Measurements from ENCODE around the gene FEN1. TPM values are rescaled to one million over a fixed set of nuclear protein-coding genes. Genes with fewer than 3 reads are reported as not detected.

The FEN1 gene
- polyA plus RNA-seq, 2 of the 4 experiments (the other 2 are of a cell fraction) = 38.4 to 105 TPM

DNA sequence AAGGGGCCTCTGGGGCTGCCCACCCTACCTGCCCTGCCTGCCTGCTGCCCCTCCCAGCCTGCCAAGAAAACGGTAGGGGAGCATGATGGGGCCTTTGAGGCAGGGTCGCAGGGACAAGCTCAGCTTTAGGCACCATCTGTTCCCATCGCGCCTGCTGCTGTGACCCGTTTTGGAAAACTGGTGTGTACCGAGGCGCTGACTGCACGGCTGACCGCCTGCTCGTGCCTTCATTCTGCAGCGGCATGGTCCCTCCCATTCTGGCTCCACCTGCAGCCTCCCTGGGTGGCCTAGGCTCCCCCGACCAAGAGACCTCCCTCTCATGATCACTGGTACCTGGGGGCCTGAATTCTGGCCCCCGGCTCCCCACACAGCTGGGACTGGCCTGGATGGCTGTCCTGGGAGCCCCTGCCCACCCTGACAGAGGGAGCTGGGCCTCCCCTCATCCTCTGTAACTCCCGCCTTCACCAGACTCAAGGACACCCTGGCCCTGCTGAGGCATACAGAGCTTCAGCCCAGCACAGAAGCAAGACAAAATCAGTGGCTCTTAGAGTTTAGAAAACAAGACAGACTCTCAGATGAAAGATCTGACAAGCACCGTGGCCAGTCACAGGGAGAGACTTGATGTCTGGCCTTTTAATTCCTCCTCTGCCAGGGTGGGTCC, 46.8 kb upstream of the FEN1 start:
- POLR2A ChIA-PET = no interaction called here

GRCh38 chr11:61746442-61747191, 46.1 kb upstream of the FEN1 start:
- TF ChIP-seq E2F6 (IDR thresholded peaks at IDR 0.05; ENCODE audit: borderline replicate concordance, low read depth) (no peak), ZSCAN20 (CRISPR knock-in tag; IDR thresholded peaks at IDR 0.05) (no peak), POLR2A (IDR thresholded peaks at IDR 0.05; ENCODE audit: low read length) (no peak), NPAS2 (CRISPR knock-in tag; IDR thresholded peaks at IDR 0.05; ENCODE audit: borderline replicate concordance) (no peak), TFCP2L1 (CRISPR knock-in tag; IDR thresholded peaks at IDR 0.05) (no peak), HES2 (IDR thresholded peaks at IDR 0.05) (no peak), ZNF302 (CRISPR knock-in tag; IDR thresholded peaks at IDR 0.05) (no peak), HDAC2 (IDR thresholded peaks at IDR 0.05) (no peak), HOXB13 (CRISPR knock-in tag; IDR thresholded peaks at IDR 0.05; ENCODE audit: low read depth) (no peak), KDM1A (IDR thresholded peaks at IDR 0.05; ENCODE audit: low read depth) (no peak), ZFP36 (IDR thresholded peaks at IDR 0.05; ENCODE audit: borderline replicate concordance, partially characterized antibody) (no peak), FOXS1 (CRISPR knock-in tag; IDR thresholded peaks at IDR 0.05) (no peak), TP53 (CRISPR knock-in tag; IDR thresholded peaks at IDR 0.05) (no peak), CEBPB (IDR thresholded peaks at IDR 0.05) (no peak), CHD2 (IDR thresholded peaks at IDR 0.05; ENCODE audit: low read length, partially characterized antibody) (no peak), GATA3 (IDR thresholded peaks at IDR 0.05; ENCODE audit: borderline replicate concordance) (no peak), BHLHE40 (IDR thresholded peaks at IDR 0.05; ENCODE audit: low read depth, low read length) (no peak)
- TF ChIP-seq, protein P1, sequence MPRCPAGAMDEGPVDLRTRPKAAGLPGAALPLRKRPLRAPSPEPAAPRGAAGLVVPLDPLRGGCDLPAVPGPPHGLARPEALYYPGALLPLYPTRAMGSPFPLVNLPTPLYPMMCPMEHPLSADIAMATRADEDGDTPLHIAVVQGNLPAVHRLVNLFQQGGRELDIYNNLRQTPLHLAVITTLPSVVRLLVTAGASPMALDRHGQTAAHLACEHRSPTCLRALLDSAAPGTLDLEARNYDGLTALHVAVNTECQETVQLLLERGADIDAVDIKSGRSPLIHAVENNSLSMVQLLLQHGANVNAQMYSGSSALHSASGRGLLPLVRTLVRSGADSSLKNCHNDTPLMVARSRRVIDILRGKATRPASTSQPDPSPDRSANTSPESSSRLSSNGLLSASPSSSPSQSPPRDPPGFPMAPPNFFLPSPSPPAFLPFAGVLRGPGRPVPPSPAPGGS (IDR thresholded peaks at IDR 0.05) = no peak
- no peak for DNase-seq (ENCODE audit: low read depth in 1 of 2, low spot score in 1 of 2)
- H3K27ac ChIP-seq = 0 out of 6 replicates have a peak overlapping the region, but pooled peaks of 1 of the 2 experiments have one; percentile 70
- CTCF ChIA-PET = interaction anchor here (0.8 to 11.1 kb wide), 27 partner anchors 10 to 362 kb away, joined by 3 to 156 read pairs (median 7); partner anchors contain the start of genes FEN1 and TMEM258
- no peak for ATAC-seq
- no peak overlapping the region for H3K4me2 ChIP-seq
- no peak overlapping the region for H3K4me3 ChIP-seq
- WGBS (ENCODE audit: missing lambda C conversion rate) = 69% methylated on average over 15 of the region's 19 CpGs
- H3K4me1 ChIP-seq = peaks cover 11% of the 10 kb centered on the region
- POLR2A ChIA-PET = no interaction called here
- no peaks in the 10 kb centered on the region for H3K9me3 ChIP-seq
- no peak for FAIRE-seq

More for the DNA sequence above, 46.8 kb upstream of the FEN1 start:
- TF ChIP-seq SMC3 (IDR thresholded peaks at IDR 0.05) (no peak), TFCP2L1 (CRISPR knock-in tag; IDR thresholded peaks at IDR 0.05) (no peak), NR3C1 (IDR thresholded peaks at IDR 0.05) (no peak), FOSB (CRISPR knock-in tag; IDR thresholded peaks at IDR 0.05) (no peak), CBX8 (IDR thresholded peaks at IDR 0.05) (no peak), MAZ (IDR thresholded peaks at IDR 0.05; ENCODE audit: borderline replicate concordance, low read depth, low read length) (no peak), NFE2L2 (conservative IDR thresholded peaks at IDR 0.05; ENCODE audit: low read length) (no peak), HOXA7 (CRISPR knock-in tag; IDR thresholded peaks at IDR 0.05) (no peak), ZC3H11A (IDR thresholded peaks at IDR 0.05) (no peak), HEYL (CRISPR knock-in tag; IDR thresholded peaks at IDR 0.05) (no peak), MAFK (IDR thresholded peaks at IDR 0.05; ENCODE audit: partially characterized antibody) (no peak), ZFP36 (IDR thresholded peaks at IDR 0.05; ENCODE audit: borderline replicate concordance, partially characterized antibody) (no peak), EHF (CRISPR knock-in tag; IDR thresholded peaks at IDR 0.05) (no peak), EHMT2 (IDR thresholded peaks at IDR 0.05; ENCODE audit: low read depth) (no peak), MAX (IDR thresholded peaks at IDR 0.05) (no peak), SREBF2 (IDR thresholded peaks at IDR 0.05) (no peak), CHD4 (IDR thresholded peaks at IDR 0.05; ENCODE audit: borderline replicate concordance) (no peak), USF2 (IDR thresholded peaks at IDR 0.05) (no peak), RAD21 (conservative IDR thresholded peaks at IDR 0.05 in 1 of 2, IDR thresholded peaks at IDR 0.05 in 1 of 2) (no peak)
- TF ChIP-seq, protein P2, sequence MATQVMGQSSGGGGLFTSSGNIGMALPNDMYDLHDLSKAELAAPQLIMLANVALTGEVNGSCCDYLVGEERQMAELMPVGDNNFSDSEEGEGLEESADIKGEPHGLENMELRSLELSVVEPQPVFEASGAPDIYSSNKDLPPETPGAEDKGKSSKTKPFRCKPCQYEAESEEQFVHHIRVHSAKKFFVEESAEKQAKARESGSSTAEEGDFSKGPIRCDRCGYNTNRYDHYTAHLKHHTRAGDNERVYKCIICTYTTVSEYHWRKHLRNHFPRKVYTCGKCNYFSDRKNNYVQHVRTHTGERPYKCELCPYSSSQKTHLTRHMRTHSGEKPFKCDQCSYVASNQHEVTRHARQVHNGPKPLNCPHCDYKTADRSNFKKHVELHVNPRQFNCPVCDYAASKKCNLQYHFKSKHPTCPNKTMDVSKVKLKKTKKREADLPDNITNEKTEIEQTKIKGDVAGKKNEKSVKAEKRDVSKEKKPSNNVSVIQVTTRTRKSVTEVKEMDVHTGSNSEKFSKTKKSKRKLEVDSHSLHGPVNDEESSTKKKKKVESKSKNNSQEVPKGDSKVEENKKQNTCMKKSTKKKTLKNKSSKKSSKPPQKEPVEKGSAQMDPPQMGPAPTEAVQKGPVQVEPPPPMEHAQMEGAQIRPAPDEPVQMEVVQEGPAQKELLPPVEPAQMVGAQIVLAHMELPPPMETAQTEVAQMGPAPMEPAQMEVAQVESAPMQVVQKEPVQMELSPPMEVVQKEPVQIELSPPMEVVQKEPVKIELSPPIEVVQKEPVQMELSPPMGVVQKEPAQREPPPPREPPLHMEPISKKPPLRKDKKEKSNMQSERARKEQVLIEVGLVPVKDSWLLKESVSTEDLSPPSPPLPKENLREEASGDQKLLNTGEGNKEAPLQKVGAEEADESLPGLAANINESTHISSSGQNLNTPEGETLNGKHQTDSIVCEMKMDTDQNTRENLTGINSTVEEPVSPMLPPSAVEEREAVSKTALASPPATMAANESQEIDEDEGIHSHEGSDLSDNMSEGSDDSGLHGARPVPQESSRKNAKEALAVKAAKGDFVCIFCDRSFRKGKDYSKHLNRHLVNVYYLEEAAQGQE (IDR thresholded peaks at IDR 0.05) = no peak
- 89% methylated on average over 13 of the region's 15 CpGs for WGBS (ENCODE audit: missing lambda C conversion rate)
- CTCF ChIA-PET = interaction anchor here (0.9 to 11.1 kb wide), 11 partner anchors 9 to 362 kb away, joined by 3 to 156 read pairs (median 21); partner anchors contain the start of genes FEN1 and TMEM258
- Histone ChIP-seq H3K4me1 (peaks cover 11% of the 10 kb centered on the region), H3K27ac (no peak overlapping the region), H3K4me2 (no peak overlapping the region), H3K4me3 (no peak overlapping the region), H3K9me3 (no peaks in the 10 kb centered on the region)
- ATAC-seq = no peak
- no peak for DNase-seq (ENCODE audit: low read depth in 1 of 2, low spot score in 1 of 2)
- no peak for FAIRE-seq

Measured in A549 (cell line).